K562 (cell line): Measurements from ENCODE around the gene CD96. TPM values are rescaled to one million over a fixed set of nuclear protein-coding genes. Genes with fewer than 3 reads are reported as not detected.

ENCODE experiments used
- ATAC-seq: fragments of 200-7000 bp; cut with Tn5 transposase; 3 replicates; pipeline ENCODE4 v1.9.1; 2020; ENCODE audit warnings: moderate library complexity
- BruUV-seq: library from RNA; stranded (reverse); fragments of 400-500 nt; replicated peaks from 2 replicates; lab custom pipeline; 2021; lab: Mats Ljungman, UMichigan
- CTCF ChIA-PET: fragments of 300-600 bp; formaldehyde crosslinking; extraction: SDS; loops from one replicate; lab custom pipeline; 2021; ENCODE audit warnings: low intra/inter-chr PET ratio; lab: Yijun Ruan, JAX
- POLR2A ChIA-PET: fragments of 300-600, 350-650 bp; sonication (Branson Sonifier 250); formaldehyde crosslinking; extraction: SDS; loops from one replicate; lab custom pipeline; 2021; ENCODE audit warnings: antibody characterized with exemption, inconsistent platforms; lab: Yijun Ruan, JAX
- DNase-seq, 4 experiments: peaks; one replicate each; pipeline versions ENCODE4 v3.0.0 to v3.0.0-alpha.2; 2011 to 2018; ENCODE audit warnings: low spot score in 3 of 4, mixed read lengths in 3 of 4; ENCODE audit errors: extremely low read depth in 1 of 4
- FAIRE-seq: peaks from 2 replicates; lab custom pipeline; 2011; peaks lifted over from hg19 to GRCh38; lab: Jason Lieb, UNC
- H2AFZ ChIP-seq: 2 replicates; pipeline ENCODE4 v1.6.0; 2011; ENCODE audit warnings: low read depth, low read length, control low read depth, inconsistent platforms
- H3K27ac ChIP-seq: fragments of 200-600 bp; 3 replicates; pipeline ENCODE4 v1.8.0; 2011; ENCODE audit warnings: low read depth, mild to moderate bottlenecking, control low read depth, inconsistent platforms, low read length, moderate library complexity, mixed read lengths; ENCODE audit errors: extremely low read depth
- H3K27me3 ChIP-seq, 2 experiments: fragments of 300-600 bp in 1 of 2; 2 replicates in 1 of 2; 3 replicates in 1 of 2; pipeline versions ENCODE4 v1.6.0 to v1.8.0; 2011; ENCODE audit warnings: inconsistent platforms in 2 of 2, low read length in 2 of 2, mild to moderate bottlenecking in 1 of 2, mixed read lengths in 1 of 2, moderate library complexity in 1 of 2; ENCODE audit not compliant: control insufficient read depth in 2 of 2, insufficient read depth in 2 of 2
- H3K36me3 ChIP-seq: fragments of 300-600 bp; 3 replicates; pipeline ENCODE4 v1.8.0; 2011; ENCODE audit warnings: mild to moderate bottlenecking, low read length, inconsistent platforms; ENCODE audit not compliant: control insufficient read depth, insufficient read depth
- H3K4me1 ChIP-seq, 2 experiments: fragments of 200-600 bp in 1 of 2; replicated peaks in 1 of 2; 2 replicates in 1 of 2; 3 replicates in 1 of 2; pipeline versions ENCODE4 v1.5.1 to v1.8.0; 2011; ENCODE audit warnings: inconsistent platforms in 2 of 2, low read length in 2 of 2, mild to moderate bottlenecking in 1 of 2, mixed read lengths in 1 of 2, moderate library complexity in 1 of 2; ENCODE audit not compliant: control insufficient read depth in 2 of 2, insufficient read depth in 2 of 2
- H3K4me2 ChIP-seq: 2 replicates; pipeline ENCODE4 v1.6.1; 2011; ENCODE audit warnings: low read length, control low read depth, inconsistent platforms, mixed read lengths; ENCODE audit not compliant: insufficient read depth
- H3K4me3 ChIP-seq: fragments of 200-600 bp; sonication (generic), shearing (Covaris generic); 2 replicates; pipeline ENCODE4 v1.5.1; 2016; ENCODE audit warnings: control low read depth, inconsistent platforms
- H3K79me2 ChIP-seq: fragments of 200-600 bp; 3 replicates; pipeline ENCODE4 v1.8.0; 2011; ENCODE audit warnings: low read length, inconsistent platforms; ENCODE audit not compliant: control insufficient read depth, insufficient read depth
- H3K9ac ChIP-seq, 2 experiments: 2 replicates each; pipeline versions ENCODE4 v1.6.0 to v1.6.1; 2011; ENCODE audit warnings: low read depth in 2 of 2, low read length in 2 of 2, control low read depth in 1 of 2, inconsistent platforms in 1 of 2, mild to moderate bottlenecking in 1 of 2, mixed read lengths in 1 of 2; ENCODE audit not compliant: insufficient read depth in 1 of 2
- H3K9me1 ChIP-seq: one replicate; pipeline ENCODE4 v1.6.0; 2011; ENCODE audit warnings: inconsistent platforms, mild to moderate bottlenecking, low read length, moderate library complexity; ENCODE audit not compliant: control insufficient read depth, insufficient read depth
- H3K9me3 ChIP-seq: replicated peaks from 2 replicates; pipeline ENCODE4 v1.5.1; 2011; ENCODE audit warnings: low read depth, low read length, inconsistent platforms; ENCODE audit not compliant: control insufficient read depth, insufficient read depth
- H4K20me1 ChIP-seq: replicated peaks from 2 replicates; pipeline ENCODE4 v1.6.1; 2011; ENCODE audit warnings: low read length, inconsistent platforms, mixed read lengths; ENCODE audit not compliant: control insufficient read depth, insufficient read depth
- CBX3 ChIP-seq, 2 experiments: IDR thresholded peaks; 1 replicate in 1 of 2; 2 replicates in 1 of 2; pipeline ENCODE4 v1.6.1; 2012; ENCODE audit warnings: inconsistent platforms in 2 of 2, low read length in 2 of 2, borderline replicate concordance in 1 of 2, control low read depth in 1 of 2
- DMBX1 ChIP-seq: fragments of 250-450 bp; sonication (Bioruptor Pico); IDR thresholded peaks from 2 replicates; pipeline ENCODE4 v1.8.0; 2022; ENCODE audit warnings: inconsistent platforms, mild to moderate bottlenecking, moderate library complexity, borderline replicate concordance
- EGR1 ChIP-seq: fragments of 450-650 bp; conservative IDR thresholded peaks from 2 replicates; pipeline ENCODE4 v1.6.1; 2017; ENCODE audit warnings: mild to moderate bottlenecking
- HMBOX1 ChIP-seq: sonication (generic); IDR thresholded peaks from 2 replicates; pipeline ENCODE4 v1.6.1; 2016
- NFXL1 ChIP-seq: fragments of 450-650 bp; formaldehyde crosslinking; IDR thresholded peaks from 2 replicates; pipeline ENCODE4 v1.4.0; 2021; ENCODE audit warnings: mild to moderate bottlenecking
- POLR3A ChIP-seq: IDR thresholded peaks from 2 replicates; pipeline ENCODE4 v1.6.1; 2011; ENCODE audit warnings: borderline replicate concordance, mild to moderate bottlenecking, moderate library complexity; ENCODE audit not compliant: insufficient read length, insufficient read depth; ENCODE audit errors: extremely low read depth
- POU5F1 ChIP-seq: fragments of 150-350 bp; IDR thresholded peaks from 2 replicates; pipeline ENCODE4 v1.6.1; 2014; ENCODE audit warnings: borderline replicate concordance, low read length, low read depth, mild to moderate bottlenecking; ENCODE audit not compliant: partially characterized antibody
- PURB ChIP-seq: sonication (generic); formaldehyde crosslinking; IDR thresholded peaks from 2 replicates; pipeline ENCODE4 v1.9.0; 2021; ENCODE audit warnings: low read depth, mild to moderate bottlenecking, missing genetic modification reagents
- RHOXF2B ChIP-seq: fragments of 250-450 bp; sonication (Bioruptor Pico); conservative IDR thresholded peaks from 2 replicates; pipeline ENCODE4 v1.5.1; 2021
- TAF15 ChIP-seq: fragments of 200-400 bp; formaldehyde crosslinking; IDR thresholded peaks from 2 replicates; pipeline ENCODE4 v1.6.1; 2017; ENCODE audit warnings: mild to moderate bottlenecking, low read depth, low read length, moderate library complexity
- TCF7L2 ChIP-seq: fragments of 150-350 bp; IDR thresholded peaks from 2 replicates; pipeline ENCODE4 v1.6.1; 2016; ENCODE audit warnings: low read depth, mild to moderate bottlenecking, low read length, moderate library complexity
- ZBTB40 ChIP-seq, 2 experiments: fragments of 450-650 bp in 1 of 2; sonication (generic) in 1 of 2; formaldehyde crosslinking in 1 of 2; IDR thresholded peaks; 2 replicates each; pipeline versions ENCODE4 v1.7.1 to v1.9.0; 2016 to 2022; ENCODE audit warnings: inconsistent platforms in 1 of 2, mild to moderate bottlenecking in 1 of 2, missing genetic modification reagents in 1 of 2
- ZNF212 ChIP-seq: fragments of 450-650 bp; formaldehyde crosslinking; IDR thresholded peaks from 2 replicates; pipeline ENCODE4 v1.4.0; 2020; ENCODE audit warnings: mild to moderate bottlenecking
- ZNF311 ChIP-seq: fragments of 250-450 bp; sonication (Bioruptor Pico); IDR thresholded peaks from 2 replicates; pipeline ENCODE4 v1.4.0; 2020; ENCODE audit warnings: mild to moderate bottlenecking, moderate library complexity
- WGBS: fragments of 100-300 bp; shearing (Covaris generic); methylation state at CpG from one replicate; pipeline ENCODE4 v1.1.6; 2016; ENCODE audit warnings: low coverage, mixed read lengths; ENCODE audit not compliant: insufficient coverage; ENCODE audit errors: missing lambda C conversion rate; 5-methylcytosine and 5-hydroxymethylcytosine counted together
- in situ Hi-C: fragments of 300-500 bp; cut with MboI; formaldehyde crosslinking; loops from 4 replicates; pipeline ENCODE4 v1.15.0; 2018; ENCODE audit warnings: inconsistent platforms, mixed read lengths
- intact Hi-C: fragments of 100-400 bp; cut with micrococcal nuclease; formaldehyde crosslinking; loops from 2 replicates; pipeline ENCODE4 v1.14.2; 2022
- polyA plus RNA-seq, 8 experiments: library from polyadenylated mRNA; depleted of rRNA in 4 of 8; stranded (reverse) in 5 of 8; unstranded in 3 of 8; fragments of >200 nt; fragmentation: Nextera tagmentation in 2 of 8; fragmentation: Illumina TruSeq in 1 of 8; extraction: Ambion mirVana in 2 of 8; extraction: Trizol in 1 of 8; gene quantifications; 2 replicates each; pipeline versions ENCODE4 v1.2.1 to v1.2.3, GENCODE V29; 2011 to 2014; ENCODE audit warnings: inconsistent platforms in 1 of 8, missing spikeins in 1 of 8
- total RNA-seq, 7 experiments: library from RNA; depleted of rRNA in 6 of 7; stranded (reverse); fragments of >200 nt in 6 of 7; fragmentation: Illumina TruSeq in 2 of 7; extraction: Trizol in 2 of 7; gene quantifications; 2 replicates each; pipeline versions ENCODE4 v1.2.1 to v1.2.3, GENCODE V29; 2011 to 2021; ENCODE audit warnings: low replicate concordance in 1 of 7

CD96 gene
- total and polyA plus RNA-seq, 9 of the 15 experiments (the other 6 are each of a cell fraction or from before 2014, with no cell fraction given) = 0.32 to 5.7 (median 1.2) TPM

- Histone ChIP-seq H3K4me3 (no peak overlapping the region), H3K9me3 (no peaks in the 10 kb centered on the region), H3K4me1 (no peaks in the 10 kb centered on the region), H3K36me3 (no peaks in the 10 kb centered on the region), H3K27me3 (no peaks in the 10 kb centered on the region), H3K9me1 (no peaks in the 10 kb centered on the region), H3K27ac (no peak overlapping the region), H4K20me1 (no peaks in the 10 kb centered on the region), H2AFZ (no peak overlapping the region), H3K4me2 (no peak overlapping the region), H3K79me2 (no peaks in the 10 kb centered on the region), H3K9ac (no peak overlapping the region)
- no peak for ATAC-seq
- FAIRE-seq = no peak
- ChIA-PET CTCF (no interaction called here), POLR2A (no interaction called here)
- in situ Hi-C loops (no loop called here), intact Hi-C loops (no loop called here)
- no TSS peak for BruUV-seq
- DNase-seq = no peak
- TF ChIP-seq ZBTB40 (IDR thresholded peaks at IDR 0.05) (no peak), ZBTB40 (CRISPR knock-in tag; IDR thresholded peaks at IDR 0.05) (no peak), CBX3 (IDR thresholded peaks at IDR 0.05; ENCODE audit: borderline replicate concordance in 1 of 2, low read length in 2 of 2) (no peak), TAF15 (no peak), POU5F1 (no peak), DMBX1 (CRISPR knock-in tag) (0 out of 2 replicates have a peak, but pooled peaks have one; percentile 44), HMBOX1 (no peak), TCF7L2 (no peak), RHOXF2B (no peak), NFXL1 (no peak), POLR3A (no peak), EGR1 (no peak), PURB (no peak), ZNF212 (CRISPR knock-in tag) (no peak), ZNF311 (CRISPR knock-in tag) (0 out of 2 replicates have a peak, but pooled peaks have one; percentile 20)
- 11% methylated on average over 3 of the region's 3 CpGs for WGBS
Observed at GRCh38 chr3:111541391-111541790, 606 bp upstream of the CD96 start.
